ENCODE measurements around the gene MYO5A. TPM values are rescaled to one million over a fixed set of nuclear protein-coding genes. Genes with fewer than 3 reads are reported as not detected.
"Not testable (repeated sequence)": the region's sequence is repeated elsewhere in the genome, so short reads cannot be mapped to it uniquely, and the experiment has no call there.

Gene MYO5A
- polyA plus RNA-seq (2012; ENCODE audit: low read depth, missing spikeins), result 6.3 TPM

- TF ChIP-seq PAX5 (IDR thresholded peaks at IDR 0.05; ENCODE audit: insufficient read depth, low read length, severe bottlenecking), result no peak
- no peak for TF ChIP-seq POLR2AphosphoS5 (IDR thresholded peaks at IDR 0.05; ENCODE audit: low read depth, low read length)
- TF ChIP-seq POU2F2 (IDR thresholded peaks at IDR 0.05; ENCODE audit: low read depth, low read length), result no peak
- no peak for TF ChIP-seq SPI1 (IDR thresholded peaks at IDR 0.05; ENCODE audit: low read depth, low read length)
- TF ChIP-seq POLR2A (IDR thresholded peaks at IDR 0.05; ENCODE audit: low read depth, low read length), result no peak
- TF ChIP-seq TAF1 (IDR thresholded peaks at IDR 0.05; ENCODE audit: low read depth, low read length), result no peak
- FAIRE-seq (peak; percentile 82), DNase-seq (ENCODE audit: insufficient read length, low spot score) (peak; percentile 65)
Measured at GRCh38 chr15:52528564-52529340, at the start of gene MYO5A. Gene MYO5A (minus strand): TSS chr15:52528880. CDS start chr15:52528806, 74 bp downstream.

GRCh38 chr15:52576692-52577091 lies 48.0 kb upstream of the MYO5A start:
- FAIRE-seq (no peak), DNase-seq (ENCODE audit: insufficient read length, low spot score) (no peak)
- TF ChIP-seq POLR2A (IDR thresholded peaks at IDR 0.05; ENCODE audit: low read depth, low read length) (no peak), SPI1 (IDR thresholded peaks at IDR 0.05; ENCODE audit: low read depth, low read length) (no peak), PAX5 (IDR thresholded peaks at IDR 0.05; ENCODE audit: insufficient read depth, low read length, severe bottlenecking) (no peak), TAF1 (IDR thresholded peaks at IDR 0.05; ENCODE audit: low read depth, low read length) (no peak), POLR2AphosphoS5 (IDR thresholded peaks at IDR 0.05; ENCODE audit: low read depth, low read length) (no peak), POU2F2 (IDR thresholded peaks at IDR 0.05; ENCODE audit: low read depth, low read length) (no peak)

- not testable (repeated sequence) for DNase-seq (ENCODE audit: insufficient read length, low spot score); FAIRE-seq
Measured at GRCh38 chr15:52575573-52575972, 46.9 kb upstream of the MYO5A start.

GRCh38 chr15:52575072-52575471 lies 46.4 kb upstream of the MYO5A start:
- no peak for DNase-seq (ENCODE audit: insufficient read length, low spot score)
- TF ChIP-seq POU2F2 (IDR thresholded peaks at IDR 0.05; ENCODE audit: low read depth, low read length) (no peak), POLR2A (IDR thresholded peaks at IDR 0.05; ENCODE audit: low read depth, low read length) (no peak), TAF1 (IDR thresholded peaks at IDR 0.05; ENCODE audit: low read depth, low read length) (no peak), SPI1 (IDR thresholded peaks at IDR 0.05; ENCODE audit: low read depth, low read length) (no peak), PAX5 (IDR thresholded peaks at IDR 0.05; ENCODE audit: insufficient read depth, low read length, severe bottlenecking) (no peak), POLR2AphosphoS5 (IDR thresholded peaks at IDR 0.05; ENCODE audit: low read depth, low read length) (no peak)
- FAIRE-seq, result no peak

- not testable (repeated sequence) for FAIRE-seq; DNase-seq (ENCODE audit: insufficient read length, low spot score)
Measured at GRCh38 chr15:52574623-52575022, 45.9 kb upstream of the MYO5A start.

- DNase-seq (ENCODE audit: insufficient read length, low spot score) (peak; percentile 73), FAIRE-seq (peak; percentile 80)
- TF ChIP-seq POU2F2 (IDR thresholded peaks at IDR 0.05; ENCODE audit: low read depth, low read length) (0 out of 2 replicates have a peak, but pooled peaks have one; percentile 8), SPI1 (IDR thresholded peaks at IDR 0.05; ENCODE audit: low read depth, low read length) (peak; percentile 82), POLR2A (IDR thresholded peaks at IDR 0.05; ENCODE audit: low read depth, low read length) (no peak), PAX5 (IDR thresholded peaks at IDR 0.05; ENCODE audit: insufficient read depth, low read length, severe bottlenecking) (peak; percentile 93), POLR2AphosphoS5 (IDR thresholded peaks at IDR 0.05; ENCODE audit: low read depth, low read length) (no peak), TAF1 (IDR thresholded peaks at IDR 0.05; ENCODE audit: low read depth, low read length) (no peak; the same call in 1 of the 2 replicates)
Measured at GRCh38 chr15:52568601-52569585, 40.2 kb upstream of the MYO5A start, which contains the start of gene ARPP19. Gene ARPP19 (minus strand): TSS chr15:52569030. CDS start chr15:52568892, 138 bp downstream.

- peak; percentile 71 for FAIRE-seq
Measured at GRCh38 chr15:52567871-52568600, 39.4 kb upstream of the MYO5A start.

GRCh38 chr15:52566889-52567288 lies 38.2 kb upstream of the MYO5A start:
- TF ChIP-seq TAF1 (IDR thresholded peaks at IDR 0.05; ENCODE audit: low read depth, low read length), result no peak
- no peak for TF ChIP-seq POLR2A (IDR thresholded peaks at IDR 0.05; ENCODE audit: low read depth, low read length)
- TF ChIP-seq POU2F2 (IDR thresholded peaks at IDR 0.05; ENCODE audit: low read depth, low read length), result no peak
- no peak for TF ChIP-seq PAX5 (IDR thresholded peaks at IDR 0.05; ENCODE audit: insufficient read depth, low read length, severe bottlenecking)
- no peak for TF ChIP-seq POLR2AphosphoS5 (IDR thresholded peaks at IDR 0.05; ENCODE audit: low read depth, low read length)
- no peak for TF ChIP-seq SPI1 (IDR thresholded peaks at IDR 0.05; ENCODE audit: low read depth, low read length)
- no peak for FAIRE-seq

More at GRCh38 chr15:52567871-52568600, 39.4 kb upstream of the MYO5A start:
- no peak for DNase-seq (ENCODE audit: insufficient read length, low spot score)
- no peak for TF ChIP-seq TAF1 (IDR thresholded peaks at IDR 0.05; ENCODE audit: low read depth, low read length)
- no peak for TF ChIP-seq POU2F2 (IDR thresholded peaks at IDR 0.05; ENCODE audit: low read depth, low read length)
- no peak for TF ChIP-seq POLR2A (IDR thresholded peaks at IDR 0.05; ENCODE audit: low read depth, low read length)
- no peak for TF ChIP-seq POLR2AphosphoS5 (IDR thresholded peaks at IDR 0.05; ENCODE audit: low read depth, low read length)
- TF ChIP-seq SPI1 (IDR thresholded peaks at IDR 0.05; ENCODE audit: low read depth, low read length), result no peak
- TF ChIP-seq PAX5 (IDR thresholded peaks at IDR 0.05; ENCODE audit: insufficient read depth, low read length, severe bottlenecking), result no peak

More at GRCh38 chr15:52566889-52567288, 38.2 kb upstream of the MYO5A start:
- DNase-seq (ENCODE audit: insufficient read length, low spot score), result no peak
